IPS-NIHi7 (cell line): ENCODE measurements around the gene PEX13.
"Not testable (repeated sequence)": the region's sequence is repeated elsewhere in the genome, so short reads cannot be mapped to it uniquely, and the experiment has no call there.

Experiments
- DNase-seq: peaks from one replicate; pipeline ENCODE4 v3.0.0; 2012; ENCODE audit warnings: mixed read lengths; ENCODE audit errors: extremely low spot score

PEX13 gene

DNA sequence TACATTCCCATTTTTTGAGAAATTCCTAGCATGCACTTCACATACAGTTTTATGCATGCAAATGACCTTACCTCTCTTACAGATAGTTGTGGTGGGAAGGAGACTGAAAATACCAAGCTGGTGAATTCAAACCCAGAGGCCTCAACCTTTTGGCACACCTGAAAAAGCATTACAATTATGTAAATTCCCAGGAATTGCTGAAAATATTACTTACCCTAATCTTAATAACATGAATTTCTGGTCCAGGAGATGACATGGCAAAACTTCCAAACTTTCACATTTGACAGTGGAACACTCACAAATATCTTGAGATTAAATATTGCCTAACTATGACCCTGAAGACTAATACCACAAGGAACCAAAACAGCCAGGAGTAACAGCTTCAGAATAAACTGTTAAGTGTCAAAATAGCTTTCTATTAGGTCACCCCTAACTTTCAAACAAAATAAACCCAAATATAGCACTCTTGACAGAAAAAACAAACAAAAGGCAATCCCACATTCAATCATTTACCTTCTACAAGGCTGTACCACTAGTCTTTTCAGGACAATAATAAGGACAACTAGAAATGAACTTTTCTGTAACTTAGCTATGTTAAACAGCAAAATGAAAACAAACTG is 10.9 kb upstream of the PEX13 start:
- no peak for DNase-seq

DNA sequence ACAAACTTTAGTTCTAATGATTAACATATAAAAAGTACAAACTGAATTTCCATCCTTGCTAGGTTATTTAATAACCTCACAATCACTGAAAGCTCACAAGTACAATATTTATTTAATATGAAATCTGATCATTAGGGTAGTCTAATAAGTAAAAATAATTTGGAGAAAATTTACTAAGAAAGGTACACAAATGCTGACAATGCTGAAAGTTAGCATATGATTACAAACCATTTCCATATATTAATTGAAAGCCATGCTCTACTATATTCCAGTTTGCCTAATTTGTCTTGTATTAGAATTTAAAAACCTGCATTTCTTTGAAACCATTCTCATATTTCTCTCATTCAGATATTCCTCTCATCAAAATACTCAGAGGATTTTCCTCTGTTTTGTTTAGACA is 8.2 kb upstream of the PEX13 start:
- DNase-seq: no peak

DNA sequence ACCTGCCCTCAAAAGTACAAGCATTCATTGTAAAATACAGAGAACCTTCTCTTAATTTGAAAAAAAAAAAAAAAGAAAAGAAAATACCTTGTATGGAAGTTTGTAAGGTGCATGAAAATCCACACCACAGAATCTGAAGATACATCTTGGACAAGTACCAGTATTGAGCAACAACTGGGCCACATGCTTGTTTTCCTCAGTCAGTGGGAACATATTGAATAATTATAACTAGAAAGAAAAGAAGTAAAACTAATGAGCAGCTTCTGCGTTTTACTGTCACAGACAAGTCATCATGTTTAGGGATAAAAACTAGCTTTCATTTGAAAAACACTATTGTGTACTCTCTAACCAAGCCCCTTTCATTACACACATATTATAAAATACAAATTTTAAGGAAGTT is 5.8 kb upstream of the PEX13 start:
- no peak for DNase-seq

DNA sequence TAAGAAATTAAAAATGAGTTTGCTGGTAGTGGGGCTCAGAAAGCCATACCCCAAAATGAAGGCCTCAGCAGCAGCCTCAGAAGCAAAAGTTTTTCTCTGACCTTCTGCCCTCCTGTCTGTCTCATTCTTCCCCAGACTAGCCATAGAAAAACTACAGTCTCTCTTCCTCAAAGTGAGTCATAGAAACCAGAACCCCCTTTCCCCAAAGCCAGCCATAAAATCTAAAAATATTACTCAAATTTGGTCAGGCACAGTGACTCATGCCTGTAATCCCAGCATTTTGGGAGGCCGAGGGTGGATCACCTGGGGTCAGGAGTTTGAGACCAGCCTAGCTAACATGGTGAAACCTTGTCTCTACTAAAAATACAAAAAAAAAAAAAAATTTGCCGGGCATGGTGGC is 5.2 kb upstream of the PEX13 start:
- DNase-seq: not testable (repeated sequence)

DNA sequence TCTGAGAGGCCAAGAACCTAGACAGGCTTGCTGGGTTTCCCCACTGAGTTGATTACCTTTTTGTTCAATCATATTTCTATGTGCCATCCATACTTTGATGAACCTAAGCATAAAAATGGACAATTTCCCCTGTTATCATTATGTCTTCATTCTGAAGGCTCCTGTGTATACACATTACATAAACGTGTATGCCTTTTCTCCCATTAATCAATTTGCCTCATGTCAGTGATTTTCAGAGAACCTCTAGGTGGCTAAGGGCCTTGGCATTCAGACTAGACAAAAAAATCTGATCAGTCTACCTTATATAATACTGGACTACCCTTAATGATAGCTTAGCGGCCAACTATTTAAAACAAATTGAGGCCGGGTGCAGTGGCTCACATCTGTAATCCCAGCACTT is 4.1 kb upstream of the PEX13 start:
- no peak for DNase-seq

DNA sequence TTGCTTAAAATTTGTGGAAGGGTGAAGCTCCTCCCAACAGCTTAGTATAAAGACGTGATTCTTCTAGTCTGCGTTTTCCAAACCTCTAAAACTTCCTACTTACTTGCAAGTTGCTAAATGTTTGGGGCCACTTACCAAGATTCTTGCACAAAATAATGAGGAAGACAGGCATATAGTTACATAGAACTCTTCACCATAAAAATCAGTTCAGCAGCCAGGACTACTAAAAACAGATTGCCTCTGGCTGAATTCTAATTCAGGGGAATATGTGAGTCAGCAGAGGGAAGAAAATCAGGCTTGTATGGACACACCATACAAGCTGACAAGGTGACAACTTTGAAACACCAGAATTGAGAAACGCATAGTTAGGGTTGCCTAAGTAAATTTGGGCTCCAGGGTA is 2.8 kb upstream of the PEX13 start:
- no peak for DNase-seq

DNA sequence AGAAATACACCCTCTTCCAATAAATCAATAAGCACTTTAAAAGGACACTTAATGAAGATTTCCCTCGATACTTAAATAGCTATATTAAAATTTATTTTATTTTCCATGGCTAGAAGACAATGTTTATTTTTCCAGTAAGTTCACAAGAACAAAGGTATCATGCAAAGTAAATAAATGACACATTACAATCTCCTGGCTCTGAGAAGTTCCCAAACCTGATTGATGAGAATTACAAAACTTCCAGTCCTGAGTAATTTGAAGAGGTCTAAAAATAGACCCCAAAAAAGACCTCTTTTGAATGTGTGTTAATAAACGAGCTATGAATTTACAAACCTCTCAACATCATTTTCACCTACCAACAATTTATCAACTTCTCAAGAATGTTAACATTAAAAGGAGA is 1.5 kb upstream of the PEX13 start:
- DNase-seq: no peak

DNA sequence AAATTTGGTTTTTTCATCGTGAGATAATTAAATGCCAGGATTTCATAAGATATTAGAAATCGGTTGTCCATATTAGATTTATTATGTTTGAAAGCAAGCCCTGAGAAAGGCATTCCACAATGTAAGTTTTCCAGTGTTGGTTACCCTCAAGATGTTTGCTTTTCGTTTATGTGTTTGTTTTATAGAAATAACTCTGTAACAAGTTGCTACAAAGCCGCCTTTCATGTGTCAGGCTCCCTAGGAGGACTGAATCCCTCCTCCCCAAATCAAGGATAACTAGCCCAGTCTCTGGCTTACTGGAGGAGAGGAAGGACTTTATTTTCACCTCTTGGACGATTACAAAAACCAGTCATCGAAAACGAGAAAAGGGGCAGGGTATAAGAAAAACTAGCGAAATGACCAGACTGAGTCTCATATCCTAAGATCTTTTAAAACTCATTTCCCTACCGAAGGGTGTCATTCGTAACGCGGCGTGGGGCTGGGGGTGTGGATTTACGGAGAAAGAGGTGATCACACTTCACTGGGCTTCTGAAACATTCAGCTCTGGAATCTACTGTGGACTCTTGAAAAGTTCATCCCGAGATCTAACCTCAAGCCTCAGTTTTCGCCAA is 1.0 kb upstream of the PEX13 start:
- DNase-seq: peak; percentile 16

DNA sequence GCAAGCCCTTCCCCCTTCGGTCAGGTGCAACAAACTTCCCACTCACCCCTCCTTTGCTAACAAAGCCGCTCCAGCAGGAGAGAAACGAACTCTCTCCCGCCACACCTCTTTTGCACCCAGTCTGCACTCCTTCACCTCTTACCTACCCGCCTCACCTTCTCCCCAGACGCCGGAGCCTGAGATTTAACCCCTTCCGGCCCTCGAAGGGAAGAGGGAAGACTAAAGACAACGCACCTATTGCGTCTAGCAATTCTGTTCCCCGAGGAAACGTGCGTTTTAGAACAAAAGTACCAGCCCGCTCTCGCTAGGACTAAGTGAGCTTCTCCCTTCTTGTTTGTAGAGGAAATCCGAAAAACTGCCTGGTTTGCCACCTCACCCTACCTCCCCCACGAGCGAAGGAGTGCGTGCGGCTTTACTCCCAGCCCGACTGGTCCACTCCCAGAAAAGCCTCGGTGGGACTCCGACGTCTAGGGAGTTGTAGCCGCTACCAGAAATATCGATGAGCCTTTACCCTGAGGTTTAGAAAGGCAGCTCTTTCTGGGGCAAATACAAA is 441 bp upstream of the PEX13 start:
- peak; percentile 86 for DNase-seq

DNA sequence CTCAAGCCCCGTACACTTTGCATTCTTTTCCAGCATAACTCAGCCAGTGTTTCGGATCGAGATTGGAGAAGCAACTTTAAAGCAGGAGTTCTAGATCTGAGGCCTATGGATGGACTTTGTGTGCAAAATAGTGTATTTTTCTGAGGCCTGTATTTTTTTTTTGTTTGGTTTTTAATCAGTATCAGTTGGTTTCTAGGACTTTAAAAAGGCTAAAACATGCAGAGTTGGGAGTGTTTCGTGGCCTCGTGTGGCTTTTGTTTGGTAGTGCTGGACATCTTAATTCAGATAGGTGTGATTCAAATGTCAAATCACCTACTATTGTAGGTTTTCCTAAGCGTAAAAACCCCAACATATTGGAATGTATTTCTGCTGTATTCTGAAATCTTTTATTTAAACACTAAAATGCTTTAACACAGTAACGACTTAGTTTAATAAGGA is 817 bp downstream of the PEX13 start:
- DNase-seq: no peak

DNA sequence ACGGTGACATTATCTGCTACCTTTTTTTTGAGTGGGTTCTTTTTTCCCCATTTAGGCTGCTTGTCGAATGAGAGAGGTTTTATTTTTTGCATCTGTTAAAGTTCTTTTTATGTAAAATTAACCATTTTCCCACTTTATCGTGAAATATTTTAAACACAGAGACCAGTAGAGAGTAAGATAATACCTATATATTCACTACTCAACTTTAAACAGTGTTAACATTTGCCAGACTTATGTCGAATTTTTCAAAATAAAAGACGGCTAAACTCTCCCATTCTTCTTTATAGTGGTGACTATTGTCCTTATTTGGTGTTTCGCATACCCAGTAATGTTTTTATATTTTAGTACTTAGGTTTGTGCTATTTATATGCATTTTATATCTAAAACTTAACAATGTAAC is 1.3 kb downstream of the PEX13 start:
- DNase-seq: no peak

DNA sequence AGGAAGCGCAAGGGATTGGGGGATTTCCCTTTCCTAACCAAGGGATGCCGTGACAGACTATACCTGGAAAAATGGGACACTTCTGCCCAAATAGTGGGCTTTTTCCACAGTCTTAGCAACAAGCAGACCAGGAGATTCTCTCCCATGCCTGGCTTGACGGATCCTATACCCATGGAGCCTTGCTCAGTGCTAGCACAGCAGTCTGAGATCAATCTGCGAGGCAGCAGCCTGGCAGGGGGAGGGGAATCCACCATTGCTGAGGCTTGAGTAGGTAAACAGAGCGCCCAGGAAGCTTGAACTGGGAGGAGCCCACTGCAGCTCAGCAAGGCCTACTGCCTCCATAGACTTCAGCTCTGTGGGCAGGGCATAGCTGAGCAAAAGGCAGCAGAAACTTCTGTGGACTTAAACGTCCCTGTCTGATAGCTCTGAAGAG is 3.7 kb downstream of the PEX13 start:
- no peak for DNase-seq

DNA sequence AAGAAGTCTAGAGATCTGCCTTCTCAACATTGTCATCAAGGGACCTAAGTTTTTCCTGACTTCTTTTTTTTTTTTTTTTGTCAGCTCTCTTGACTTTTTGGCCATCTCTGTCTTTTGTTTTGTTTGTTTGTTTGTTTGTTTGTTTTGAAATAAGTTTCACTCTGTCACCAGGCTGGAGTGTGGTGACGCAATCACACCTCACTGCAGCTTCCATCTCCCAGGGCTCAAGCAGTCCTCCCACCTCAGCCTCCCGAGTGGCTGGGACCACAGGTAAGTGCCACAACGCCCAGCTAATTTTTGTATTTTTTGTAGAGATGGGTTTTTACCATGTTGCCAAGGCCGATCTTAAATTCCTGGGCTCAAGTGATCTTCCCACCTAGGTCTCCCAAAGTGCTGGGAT is 6.2 kb downstream of the PEX13 start:
- no peak for DNase-seq

DNA sequence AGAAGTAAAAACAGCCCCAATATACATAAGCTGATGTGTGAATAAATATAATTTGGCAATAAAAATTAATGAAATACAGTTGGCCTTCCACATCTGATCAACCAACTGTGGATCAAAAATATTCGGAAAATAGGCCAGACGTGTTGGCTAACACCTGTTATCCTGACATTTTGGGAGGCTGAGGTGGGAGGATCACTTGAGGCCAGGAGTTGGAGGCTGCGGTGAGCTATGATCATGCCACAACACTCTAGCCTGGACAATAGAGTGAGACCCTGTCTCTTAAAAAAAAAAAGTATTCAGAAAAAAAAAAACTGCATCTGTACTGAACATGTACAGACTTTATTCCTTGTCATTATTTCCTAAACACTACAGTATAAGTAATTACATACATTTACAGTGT is 12.0 kb downstream of the PEX13 start:
- DNase-seq: no peak

DNA sequence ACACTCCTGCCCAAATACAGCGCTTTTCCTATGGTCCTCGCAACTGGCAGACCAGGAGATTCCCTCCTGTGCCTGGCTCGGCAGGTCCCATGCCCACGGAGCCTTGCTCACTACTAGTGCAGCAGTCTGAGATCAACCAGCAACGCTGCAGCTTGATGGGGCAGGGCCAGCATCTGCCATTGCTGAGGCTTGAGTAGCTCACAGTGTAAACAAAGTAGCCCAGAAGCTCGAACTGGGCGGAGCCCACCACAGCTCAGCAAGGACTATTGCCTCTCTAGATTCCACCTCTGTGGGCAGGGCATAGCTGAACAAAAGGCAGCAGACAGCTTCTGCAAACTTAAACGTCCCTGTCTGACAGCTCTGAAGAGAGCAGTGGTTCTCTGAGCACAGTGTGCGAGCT is 17.1 kb downstream of the PEX13 start:
- not testable (repeated sequence) for DNase-seq

DNA sequence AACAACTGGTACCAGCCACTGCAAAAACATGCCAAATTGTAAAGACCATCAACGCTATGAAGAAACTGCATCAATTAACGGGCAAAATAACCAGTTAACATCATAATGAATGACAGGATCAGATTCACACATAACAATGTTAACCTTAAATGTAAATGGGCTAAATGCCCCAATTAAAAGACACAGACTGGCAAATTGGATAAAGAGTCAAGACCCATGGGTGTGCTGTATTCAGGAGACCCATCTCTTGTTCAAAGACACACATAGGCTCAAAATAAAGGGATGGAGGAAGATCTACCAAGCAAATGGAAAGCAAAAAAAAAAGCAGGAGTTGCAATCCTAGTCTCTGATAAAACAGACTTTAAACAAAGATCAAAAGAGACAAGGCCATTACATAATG is 19.1 kb downstream of the PEX13 start:
- DNase-seq: not testable (repeated sequence)

DNA sequence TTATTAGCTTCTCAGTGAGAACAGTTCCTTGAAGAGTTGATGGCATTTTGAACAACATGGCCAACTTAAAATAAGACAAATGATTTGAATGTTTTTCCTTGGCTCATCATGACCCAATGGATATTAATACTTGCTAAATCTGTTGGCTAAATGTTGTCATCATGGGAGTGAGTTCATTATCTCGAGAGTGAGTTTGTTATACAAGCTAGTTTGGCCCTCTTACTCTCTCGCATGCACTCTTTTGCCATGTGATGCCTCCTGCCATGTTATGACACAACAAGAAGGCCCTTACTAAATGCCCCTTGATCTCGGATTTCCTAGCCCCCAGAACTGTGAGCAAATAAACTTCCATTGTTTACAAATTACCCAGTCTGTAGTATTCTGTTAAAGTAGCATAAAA is 25.3 kb downstream of the PEX13 start:
- DNase-seq: no peak

DNA sequence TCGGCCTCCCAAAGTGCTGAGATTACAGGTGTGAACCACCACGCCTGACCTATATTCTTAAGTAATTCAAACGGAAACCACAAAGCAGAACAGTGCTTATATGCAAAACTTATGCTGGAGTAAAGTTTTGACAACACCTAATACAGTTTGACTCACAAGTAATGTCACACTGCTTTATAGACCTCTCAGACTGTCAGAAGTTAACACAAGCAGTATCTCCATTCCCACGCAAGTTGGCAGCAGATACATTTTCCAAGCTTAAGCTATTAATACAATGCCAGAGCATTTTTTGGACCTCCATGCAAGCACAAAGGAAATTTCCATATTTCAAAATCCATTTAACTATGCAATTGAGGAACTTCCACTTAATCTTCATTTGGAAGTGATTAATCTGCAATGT is 27.1 kb downstream of the PEX13 start:
- no peak for DNase-seq

DNA sequence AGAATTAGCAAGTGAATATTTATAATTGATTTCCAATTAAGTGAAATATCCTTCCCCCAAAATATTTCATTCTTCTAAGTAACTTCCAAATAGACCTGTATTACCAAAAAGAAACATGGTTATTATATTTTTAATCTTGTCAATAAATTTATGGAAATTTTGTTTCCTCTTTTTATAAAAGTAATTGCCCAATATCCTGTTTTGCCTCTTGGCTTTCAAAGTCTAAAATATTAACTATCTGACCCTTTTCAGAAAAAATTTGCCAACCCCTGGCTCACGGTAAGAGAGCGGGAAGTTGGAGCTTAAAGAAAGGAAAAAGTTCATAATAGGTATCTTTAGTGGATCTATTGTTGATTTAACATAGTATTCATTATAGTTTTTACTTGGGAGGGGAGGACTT is 27.7 kb downstream of the PEX13 start:
- DNase-seq: no peak

DNA sequence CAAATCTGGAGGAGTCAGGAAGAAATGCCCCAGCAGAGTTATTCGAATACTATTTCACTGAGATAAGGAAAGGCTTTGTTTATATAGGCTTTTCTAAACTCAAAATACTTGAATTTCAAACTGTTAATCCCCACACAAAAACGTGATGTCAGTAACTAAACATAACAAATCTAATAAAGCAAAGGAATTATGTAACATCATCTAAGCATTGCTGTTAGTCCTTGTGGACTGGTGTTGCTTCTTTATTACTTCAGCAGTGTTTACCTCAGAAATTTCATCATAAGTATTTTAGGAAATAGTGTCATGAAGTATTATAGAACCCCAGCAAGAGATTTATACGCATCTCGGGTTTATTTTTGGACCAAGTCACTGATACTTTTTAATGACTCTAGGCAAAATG is 28.5 kb downstream of the PEX13 start:
- DNase-seq: no peak

DNA sequence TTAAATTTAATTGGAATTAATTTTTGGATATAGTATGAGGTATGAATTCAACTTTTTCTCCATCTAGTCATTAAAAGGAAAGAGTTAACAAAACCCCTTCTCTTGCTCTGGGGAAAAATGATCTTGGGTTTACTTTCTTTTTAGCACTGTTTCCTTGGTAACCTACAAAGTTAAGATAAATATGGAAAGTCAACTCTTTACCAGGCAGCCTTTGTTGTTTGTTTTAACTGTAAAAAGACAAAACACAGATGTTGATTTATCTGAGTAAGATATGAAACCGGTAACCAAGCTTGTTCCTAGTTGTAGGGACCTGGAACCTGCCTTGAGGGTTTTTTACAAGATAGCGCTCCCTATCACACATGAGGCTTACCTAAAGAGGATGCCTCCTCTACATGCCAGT is 38.0 kb downstream of the PEX13 start:
- DNase-seq: no peak

DNA sequence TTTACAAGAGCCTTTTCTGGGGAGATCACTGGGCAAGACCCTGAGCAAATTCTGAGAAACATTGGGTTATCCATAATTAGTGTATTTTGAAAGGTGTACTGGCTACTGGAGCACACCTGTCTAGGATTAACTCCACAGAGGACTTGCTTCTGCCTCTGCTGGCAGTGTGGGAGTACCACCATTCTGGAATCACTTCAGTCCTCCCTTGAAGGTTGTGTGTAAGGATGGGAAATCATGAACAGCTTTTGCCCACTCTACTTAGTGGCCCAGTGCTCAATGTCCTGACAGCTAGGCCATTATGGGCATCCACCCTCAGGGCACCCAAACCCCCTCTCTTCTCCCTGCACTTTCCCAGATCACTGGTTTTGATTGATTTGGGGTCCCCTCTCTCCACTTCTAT is 40.0 kb downstream of the PEX13 start:
- DNase-seq: no peak

DNA sequence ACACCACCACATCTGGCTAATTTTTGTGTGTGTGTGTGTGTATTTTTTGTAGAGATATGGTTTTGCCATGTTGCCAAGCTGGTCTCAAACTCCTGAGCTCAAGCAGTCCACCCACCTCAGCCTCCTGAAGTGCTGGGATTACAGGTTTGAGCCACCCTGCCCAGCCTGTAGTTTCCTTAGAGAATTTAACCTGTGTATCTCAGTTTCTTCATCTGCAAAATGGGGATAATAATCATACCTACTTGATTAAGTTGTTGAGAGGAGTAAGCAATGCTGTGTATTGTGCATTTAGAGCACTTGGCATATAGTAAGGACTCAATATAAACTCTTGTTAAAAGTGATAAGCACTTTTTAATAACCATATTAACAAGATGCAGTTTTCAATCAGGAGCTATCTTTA is 41.9 kb downstream of the PEX13 start:
- no peak for DNase-seq
